ENCODE data around the gene HOXA7.

HOXA7 gene

GRCh38 chr7:27104341-27105058 lies 52.0 kb downstream of the HOXA7 start:
- DNase-seq, result no peak
